Ishikawa (cell line): ENCODE data around the gene MICOS13.

Experiments used
- CEBPB ChIP-seq: IDR thresholded peaks from 2 replicates; pipeline ENCODE4 v1.6.1; 2012
- CREB1 ChIP-seq: IDR thresholded peaks from 2 replicates; pipeline ENCODE4 v1.6.1; 2012; ENCODE audit warnings: low read depth
- EGR1 ChIP-seq: IDR thresholded peaks from 2 replicates; pipeline ENCODE4 v1.6.1; 2012
- EP300 ChIP-seq: IDR thresholded peaks from 2 replicates; pipeline ENCODE4 v1.6.1; 2012; ENCODE audit warnings: borderline replicate concordance
- FOXM1 ChIP-seq: IDR thresholded peaks from 2 replicates; pipeline ENCODE4 v1.6.1; 2012; ENCODE audit warnings: low read depth, borderline replicate concordance
- NFIC ChIP-seq: IDR thresholded peaks from 2 replicates; pipeline ENCODE4 v1.6.1; 2012
- RAD21 ChIP-seq: IDR thresholded peaks from 2 replicates; pipeline ENCODE4 v1.6.1; 2012; ENCODE audit warnings: low read depth
- TAF1 ChIP-seq: IDR thresholded peaks from 2 replicates; pipeline ENCODE4 v1.6.1; 2012; ENCODE audit warnings: low read depth, mild to moderate bottlenecking
- TCF12 ChIP-seq: IDR thresholded peaks from 2 replicates; pipeline ENCODE4 v1.6.1; 2012; ENCODE audit warnings: low read depth
- TEAD4 ChIP-seq: IDR thresholded peaks from 2 replicates; pipeline ENCODE4 v1.6.1; 2012
- YY1 ChIP-seq: IDR thresholded peaks from 2 replicates; pipeline ENCODE4 v1.6.1; 2012; ENCODE audit warnings: low read depth
- ZBTB7A ChIP-seq: IDR thresholded peaks from 2 replicates; pipeline ENCODE4 v1.6.1; 2012; ENCODE audit warnings: low read depth
- TF ChIP-seq, protein P1 (sequence below): IDR thresholded peaks from 2 replicates; pipeline ENCODE4 v1.6.1; 2012
- TF ChIP-seq, protein P2 (sequence below): IDR thresholded peaks from 2 replicates; pipeline ENCODE4 v1.6.1; 2012

Gene MICOS13

DNA sequence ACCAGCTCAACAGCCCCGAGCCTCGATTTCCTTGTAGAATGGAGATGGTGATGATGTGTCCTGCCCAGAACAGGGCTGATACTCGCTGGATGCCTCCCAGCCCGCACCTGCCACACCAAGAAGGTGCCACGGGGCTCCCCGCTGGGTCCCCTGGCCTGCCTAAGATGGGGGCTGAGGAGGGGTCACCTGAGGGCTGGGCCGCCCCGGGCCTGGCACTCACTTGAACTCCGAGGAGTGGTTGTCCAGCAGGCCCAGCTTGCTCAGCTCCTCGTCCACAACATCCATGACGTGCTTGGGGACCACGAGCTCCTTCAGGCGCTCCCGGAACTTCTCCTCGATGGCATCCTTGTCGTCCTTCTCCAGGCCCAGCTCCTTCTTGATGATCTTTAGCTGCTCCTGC is 25.2 kb upstream of the MICOS13 start:
- TF ChIP-seq, protein P1, sequence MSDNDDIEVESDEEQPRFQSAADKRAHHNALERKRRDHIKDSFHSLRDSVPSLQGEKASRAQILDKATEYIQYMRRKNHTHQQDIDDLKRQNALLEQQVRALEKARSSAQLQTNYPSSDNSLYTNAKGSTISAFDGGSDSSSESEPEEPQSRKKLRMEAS: no peak
- TF ChIP-seq CREB1 (no peak), TCF12 (no peak), YY1 (no peak), EGR1 (no peak)

DNA sequence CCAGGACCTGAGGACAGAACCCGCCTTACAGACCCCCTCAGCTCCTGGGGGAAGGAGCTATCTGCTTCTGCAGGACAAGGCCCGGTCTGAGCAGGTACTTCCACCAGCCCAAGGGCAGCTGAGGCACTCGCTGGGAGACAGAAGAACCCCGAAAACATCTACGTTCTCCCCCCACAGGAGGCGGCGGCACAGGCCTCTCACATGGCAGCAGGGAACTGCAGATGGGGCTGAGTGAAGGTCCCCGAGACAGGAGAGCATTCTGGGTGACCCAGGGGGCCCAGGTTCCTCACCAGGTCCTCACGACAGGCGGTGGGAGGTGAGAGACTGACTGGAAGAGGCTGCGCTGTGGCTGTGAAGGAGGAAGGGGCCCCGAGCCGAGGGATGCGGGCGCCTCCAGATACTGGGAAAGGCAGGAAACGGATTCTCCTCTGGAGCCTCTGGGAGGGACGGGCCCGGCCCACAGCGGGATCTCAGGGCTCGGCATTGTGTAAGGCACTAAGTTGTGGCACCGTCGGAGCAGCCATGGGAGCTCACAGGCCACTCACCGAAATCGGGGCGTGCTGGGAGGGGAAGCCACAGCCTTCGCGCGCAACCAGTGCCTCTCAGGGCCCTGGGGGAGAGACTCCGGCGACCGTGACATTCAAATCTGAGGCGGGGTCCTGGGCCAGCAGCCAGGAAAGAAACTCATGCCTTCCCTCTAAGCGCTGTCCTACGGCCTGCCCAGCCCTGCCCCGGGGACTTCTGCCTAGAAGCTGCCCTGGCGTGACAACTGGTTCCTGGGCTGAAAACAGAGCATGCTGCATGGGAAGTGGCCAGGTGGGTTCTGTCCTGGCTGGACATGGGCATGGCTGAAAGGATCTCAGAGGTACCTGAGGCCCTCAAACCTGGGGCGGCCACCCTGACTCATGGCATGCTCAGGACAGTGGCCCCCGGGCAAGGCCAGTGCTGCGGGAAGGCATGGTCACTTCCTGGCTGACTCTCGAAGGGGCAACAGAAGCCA is 23.8 kb upstream of the MICOS13 start:
- no peak for TF ChIP-seq RAD21
- TF ChIP-seq CREB1: no peak
- no peak for TF ChIP-seq TCF12
- no peak for TF ChIP-seq FOXM1
- TF ChIP-seq, protein P1: no peak

DNA sequence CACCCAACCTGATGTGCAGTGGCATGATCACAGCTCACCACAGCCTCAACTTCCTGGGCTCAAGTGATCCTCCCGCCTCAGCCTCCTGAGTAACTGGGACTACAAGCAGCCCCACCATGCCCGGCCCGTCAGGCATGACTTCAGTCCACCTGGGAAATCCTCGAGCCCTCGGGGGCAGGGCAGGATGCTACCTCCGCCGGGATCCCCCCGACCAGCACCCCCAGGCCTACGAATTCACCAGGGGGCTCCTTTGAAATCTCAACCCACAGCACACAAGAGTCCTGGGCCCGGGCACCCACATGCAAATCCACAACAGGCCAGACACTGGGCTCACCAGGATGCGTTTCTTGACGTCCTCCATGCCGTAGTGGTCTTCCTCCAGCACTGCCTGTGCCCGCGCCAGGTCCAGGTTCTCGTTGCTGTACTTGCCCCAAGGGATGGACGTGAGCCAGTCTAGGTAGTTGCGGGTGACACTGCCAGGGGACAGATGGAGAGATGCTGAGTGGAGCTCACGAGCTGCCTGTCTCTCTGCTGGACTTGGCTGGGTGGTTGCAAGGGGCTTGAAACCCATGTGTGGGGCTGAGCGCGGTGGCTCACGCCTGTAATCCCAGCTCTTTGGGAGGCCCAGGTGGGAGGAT is 20.3 kb upstream of the MICOS13 start:
- TF ChIP-seq, protein P1: no peak
- no peak for TF ChIP-seq CEBPB
- no peak for TF ChIP-seq NFIC
- TF ChIP-seq TCF12: no peak
- no peak for TF ChIP-seq CREB1
- TF ChIP-seq EGR1: no peak
- TF ChIP-seq ZBTB7A: no peak
- TF ChIP-seq, protein P2, sequence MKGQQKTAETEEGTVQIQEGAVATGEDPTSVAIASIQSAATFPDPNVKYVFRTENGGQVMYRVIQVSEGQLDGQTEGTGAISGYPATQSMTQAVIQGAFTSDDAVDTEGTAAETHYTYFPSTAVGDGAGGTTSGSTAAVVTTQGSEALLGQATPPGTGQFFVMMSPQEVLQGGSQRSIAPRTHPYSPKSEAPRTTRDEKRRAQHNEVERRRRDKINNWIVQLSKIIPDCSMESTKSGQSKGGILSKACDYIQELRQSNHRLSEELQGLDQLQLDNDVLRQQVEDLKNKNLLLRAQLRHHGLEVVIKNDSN: no peak
- no peak for TF ChIP-seq YY1

DNA sequence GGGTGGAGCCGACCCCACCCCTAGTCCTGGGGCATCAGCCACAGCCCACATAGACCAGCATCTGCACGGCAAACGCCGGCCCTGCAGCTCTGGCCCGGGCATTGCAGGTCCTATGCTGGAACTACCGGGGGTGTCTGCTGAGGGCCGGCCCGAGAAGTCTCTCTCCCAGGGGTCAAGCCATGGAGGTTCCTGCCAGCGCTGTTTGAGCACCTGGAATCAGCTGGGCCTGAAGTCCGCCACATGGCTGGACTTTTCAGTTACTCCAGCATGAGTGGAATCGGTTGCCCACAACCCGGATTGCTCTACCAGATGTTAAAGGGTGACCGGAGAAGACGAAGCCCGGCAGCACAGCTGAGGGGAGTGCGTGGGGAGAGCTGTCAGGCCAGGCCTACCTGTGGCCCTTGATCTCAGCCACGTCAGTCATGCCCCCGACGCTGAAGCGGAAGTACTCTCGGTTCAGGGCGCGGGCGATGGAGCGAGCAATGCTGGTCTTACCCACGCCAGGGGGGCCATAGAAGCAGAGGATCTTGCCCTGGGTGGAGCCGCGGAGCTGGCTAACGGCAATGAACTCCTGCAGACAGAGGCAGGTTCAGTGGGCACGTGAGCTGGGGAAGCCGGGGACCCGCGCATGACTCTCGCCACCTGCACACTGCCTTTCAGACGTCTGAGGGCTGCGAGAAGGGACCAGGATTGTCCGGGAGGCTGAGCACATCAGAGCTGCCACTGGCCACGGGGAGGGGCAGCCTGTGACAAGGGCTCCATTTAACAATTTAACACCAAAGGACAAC is 18.5 kb upstream of the MICOS13 start:
- no peak for TF ChIP-seq TCF12
- no peak for TF ChIP-seq CREB1
- no peak for TF ChIP-seq CEBPB
- TF ChIP-seq RAD21: no peak
- no peak for TF ChIP-seq FOXM1

DNA sequence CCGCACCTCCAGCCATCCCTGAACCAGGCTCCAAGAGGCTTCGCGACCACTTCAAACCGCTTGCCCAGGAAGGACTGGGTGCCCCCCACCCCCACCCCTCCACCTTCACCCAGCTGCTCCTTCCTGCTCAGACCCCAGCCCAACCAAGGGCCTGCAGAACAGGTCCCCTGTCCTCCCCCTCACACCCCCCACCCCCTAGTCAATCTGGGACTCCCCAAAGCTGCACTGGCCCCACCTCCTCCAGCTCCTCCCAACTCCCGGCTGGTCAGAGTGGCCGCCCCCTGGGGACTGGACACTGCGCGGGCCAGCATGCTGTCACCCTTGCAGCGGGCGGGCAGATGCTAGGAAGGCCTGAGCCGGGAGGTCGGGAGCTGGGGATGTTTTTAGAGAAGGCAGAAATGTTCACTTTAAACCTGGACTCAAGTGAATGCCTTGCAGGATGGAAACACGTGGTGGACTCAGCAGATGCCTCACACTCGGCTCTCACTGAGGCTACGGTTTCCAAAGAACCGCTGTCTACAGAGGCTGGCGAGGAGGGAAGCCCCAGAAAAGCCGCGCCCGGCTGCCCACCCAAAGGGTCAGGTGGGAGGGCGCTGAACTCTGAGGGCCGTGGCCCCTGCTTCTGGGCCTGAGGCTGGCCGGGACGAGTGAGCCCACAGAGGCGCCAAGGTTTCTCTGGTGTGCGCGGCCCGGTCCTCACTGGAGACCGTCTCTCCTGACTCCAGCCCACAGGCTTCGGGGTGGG is 17.7 kb upstream of the MICOS13 start:
- no peak for TF ChIP-seq CREB1
- TF ChIP-seq EGR1: no peak
- TF ChIP-seq, protein P2: no peak

DNA sequence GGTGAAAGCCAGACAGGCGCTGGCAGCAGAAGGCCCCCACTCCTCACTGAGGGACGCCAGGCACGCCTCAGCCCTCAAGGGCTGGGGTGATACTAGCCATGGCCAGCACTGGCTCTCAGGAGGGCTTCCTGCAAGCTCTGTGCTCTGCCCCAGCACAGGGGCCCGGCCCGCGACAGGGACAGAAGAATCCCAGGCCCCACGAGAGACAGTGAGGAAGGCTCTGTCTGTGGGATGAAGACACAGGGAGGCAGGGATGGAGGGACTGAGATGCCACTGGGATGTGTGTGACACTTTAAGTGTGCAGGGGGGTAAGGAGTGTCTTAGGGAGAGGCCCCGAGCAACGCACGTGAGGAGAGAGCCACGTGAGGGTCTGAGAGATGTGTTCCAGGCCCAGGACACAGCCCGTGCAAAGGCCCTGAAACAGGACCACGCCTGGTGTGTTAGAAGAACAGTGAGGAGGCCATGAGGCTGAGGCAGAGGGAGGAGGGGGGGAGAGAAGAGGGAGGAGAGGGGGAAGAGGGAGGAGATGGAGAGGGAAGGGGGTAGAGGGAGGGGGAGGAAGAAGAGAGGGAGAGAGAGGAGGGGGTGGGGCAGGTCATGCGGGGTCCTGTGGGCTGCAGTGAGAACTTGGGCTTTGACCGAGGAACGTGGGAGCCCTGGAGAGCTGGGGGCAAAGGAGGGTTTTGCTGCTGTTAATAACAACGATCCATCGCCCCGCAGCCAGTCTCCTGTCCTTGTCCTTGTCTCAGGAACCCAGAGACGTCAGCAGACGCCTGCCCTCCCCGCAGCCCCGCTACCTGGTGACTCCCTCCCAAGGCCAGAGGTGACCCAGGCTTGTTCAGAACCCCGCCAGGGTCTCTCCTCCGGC is 16.9 kb upstream of the MICOS13 start:
- no peak for TF ChIP-seq NFIC
- TF ChIP-seq YY1: no peak
- no peak for TF ChIP-seq FOXM1
- TF ChIP-seq CEBPB: no peak
- no peak for TF ChIP-seq ZBTB7A
- TF ChIP-seq, protein P1: no peak
- no peak for TF ChIP-seq RAD21
- no peak for TF ChIP-seq CREB1
- no peak for TF ChIP-seq EP300
- TF ChIP-seq TCF12: no peak
- no peak for TF ChIP-seq TEAD4
- TF ChIP-seq, protein P2: no peak
- TF ChIP-seq TAF1: no peak

DNA sequence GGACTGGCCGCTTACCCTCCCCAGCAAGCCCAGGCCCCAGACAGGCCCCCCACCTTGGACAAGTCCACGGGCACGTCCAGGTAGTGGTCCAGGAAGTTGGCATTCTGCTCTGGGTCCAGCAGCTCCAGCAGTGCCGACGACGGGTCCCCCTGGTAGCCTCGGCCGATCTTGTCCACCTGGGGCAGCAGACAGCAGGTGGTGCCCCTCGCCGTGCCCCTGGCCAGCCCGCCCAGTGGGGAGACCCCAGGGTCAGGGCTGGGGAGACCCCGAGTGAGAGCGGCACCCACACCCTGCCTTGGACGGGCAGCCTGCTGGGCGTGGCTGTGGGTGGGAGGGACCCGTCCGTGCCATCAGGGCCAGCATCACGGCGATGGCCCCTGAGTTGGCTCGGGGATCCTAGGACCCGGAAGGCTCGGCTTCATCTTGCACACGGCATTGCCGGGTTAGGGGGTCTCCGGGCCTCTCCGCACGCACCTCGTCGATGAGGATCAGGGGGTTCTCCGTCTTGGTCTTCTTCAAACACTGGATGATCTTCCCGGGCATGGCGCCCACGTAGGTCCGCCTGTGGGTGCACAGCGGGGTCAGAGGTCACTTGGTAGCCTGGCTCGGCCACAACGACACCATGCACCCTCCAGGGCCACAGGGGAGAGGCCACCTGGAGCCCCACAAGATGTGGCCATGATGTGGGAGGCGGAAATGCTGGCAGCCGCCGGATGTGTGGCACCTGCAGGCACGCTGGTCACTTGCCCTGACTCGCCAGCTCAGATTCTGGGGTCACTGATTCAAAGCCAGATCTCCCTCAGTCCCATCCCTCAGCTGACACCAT is 16.1 kb upstream of the MICOS13 start:
- no peak for TF ChIP-seq TEAD4
- TF ChIP-seq, protein P1: no peak
- no peak for TF ChIP-seq EGR1
- TF ChIP-seq TAF1: no peak
